Measurements from ENCODE around the gene TMEM50A.
"Not testable (repeated sequence)": the region's sequence is repeated elsewhere in the genome, so short reads cannot be mapped to it uniquely, and the experiment has no call there.

DNA sequence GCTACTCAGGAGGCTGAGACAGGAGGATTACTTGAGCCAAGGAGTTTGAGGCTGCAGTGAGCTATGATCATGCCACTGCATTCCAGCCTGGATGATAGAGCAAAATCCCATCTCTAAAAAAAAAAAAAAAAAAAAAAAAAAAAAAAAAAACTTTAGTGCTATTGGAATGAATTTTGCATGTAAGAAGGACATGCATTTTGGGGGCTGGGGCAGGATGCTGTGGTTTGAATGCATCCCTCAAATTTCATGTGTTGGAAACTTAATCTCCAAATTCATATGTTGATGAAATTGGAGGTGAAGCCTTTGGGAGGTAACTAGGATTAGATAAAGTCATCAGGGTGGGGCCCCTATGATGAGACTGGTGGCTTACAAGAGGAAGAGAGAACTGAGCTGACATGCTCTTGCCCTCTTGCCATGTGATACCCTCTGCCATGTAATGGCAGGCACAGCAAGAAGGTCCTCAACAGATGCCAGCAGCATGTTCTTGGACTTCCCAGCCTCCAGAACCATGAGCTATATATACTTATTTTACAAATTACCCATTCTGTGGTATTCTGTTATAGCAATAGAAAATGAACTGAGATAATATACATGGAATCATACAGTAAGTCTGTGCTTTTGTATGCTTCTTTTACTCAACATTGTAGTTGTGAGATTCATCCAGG is 25.2 kb upstream of the TMEM50A start:
- TF ChIP-seq, protein P1, sequence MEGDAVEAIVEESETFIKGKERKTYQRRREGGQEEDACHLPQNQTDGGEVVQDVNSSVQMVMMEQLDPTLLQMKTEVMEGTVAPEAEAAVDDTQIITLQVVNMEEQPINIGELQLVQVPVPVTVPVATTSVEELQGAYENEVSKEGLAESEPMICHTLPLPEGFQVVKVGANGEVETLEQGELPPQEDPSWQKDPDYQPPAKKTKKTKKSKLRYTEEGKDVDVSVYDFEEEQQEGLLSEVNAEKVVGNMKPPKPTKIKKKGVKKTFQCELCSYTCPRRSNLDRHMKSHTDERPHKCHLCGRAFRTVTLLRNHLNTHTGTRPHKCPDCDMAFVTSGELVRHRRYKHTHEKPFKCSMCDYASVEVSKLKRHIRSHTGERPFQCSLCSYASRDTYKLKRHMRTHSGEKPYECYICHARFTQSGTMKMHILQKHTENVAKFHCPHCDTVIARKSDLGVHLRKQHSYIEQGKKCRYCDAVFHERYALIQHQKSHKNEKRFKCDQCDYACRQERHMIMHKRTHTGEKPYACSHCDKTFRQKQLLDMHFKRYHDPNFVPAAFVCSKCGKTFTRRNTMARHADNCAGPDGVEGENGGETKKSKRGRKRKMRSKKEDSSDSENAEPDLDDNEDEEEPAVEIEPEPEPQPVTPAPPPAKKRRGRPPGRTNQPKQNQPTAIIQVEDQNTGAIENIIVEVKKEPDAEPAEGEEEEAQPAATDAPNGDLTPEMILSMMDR (IDR thresholded peaks at IDR 0.05; ENCODE audit: low read depth, low read length, poor library complexity, severe bottlenecking): not testable (repeated sequence)
- not testable (repeated sequence) for TF ChIP-seq EZH2phosphoT487 (IDR thresholded peaks at IDR 0.05; ENCODE audit: borderline replicate concordance, low read length)
